SK-N-MC (cell line): ENCODE measurements around the gene ARIH2.

ENCODE experiments used
- EZH2 ChIP-seq: fragments of 200-600 bp; sonication (generic); IDR thresholded peaks from one replicate; pipeline ENCODE4 v1.6.1; 2017; ENCODE audit warnings: antibody characterized with exemption
- POLR2AphosphoS5 ChIP-seq: IDR thresholded peaks from 2 replicates; pipeline ENCODE4 v1.6.1; 2012; ENCODE audit warnings: mild to moderate bottlenecking, low read depth, low read length, borderline replicate concordance

GRCh38 chr3:48897460-48898376, 20.9 kb upstream of the ARIH2 start:
- TF ChIP-seq POLR2AphosphoS5 (no peak), EZH2 (no peak)
